Left forelimb (tissue), 1 donor: ENCODE data around the gene PHKA2.

ENCODE experiments used
- DNase-seq: peaks from one replicate; pipeline ENCODE4 v3.0.0-alpha.2; 2018; ENCODE audit warnings: low spot score

Gene PHKA2

GRCh38 chrX:18887825-18888212, 96.1 kb downstream of the PHKA2 start:
- no peak for DNase-seq

- DNase-seq: no peak
These were observed 96.6 kb downstream of the PHKA2 start for GRCh38 chrX:18887177-18887824.

GRCh38 chrX:18886344-18887161, 97.4 kb downstream of the PHKA2 start:
- peak; percentile 77 for DNase-seq

GRCh38 chrX:18886005-18886343, 97.9 kb downstream of the PHKA2 start:
- DNase-seq: no peak

GRCh38 chrX:18885328-18886004, 98.4 kb downstream of the PHKA2 start:
- DNase-seq: no peak

GRCh38 chrX:18884916-18885315, 99.0 kb downstream of the PHKA2 start:
- no peak for DNase-seq

- DNase-seq: no peak
These were observed 99.8 kb downstream of the PHKA2 start for GRCh38 chrX:18883961-18884765.

GRCh38 chrX:18883234-18883960, 100.5 kb downstream of the PHKA2 start:
- DNase-seq: no peak

GRCh38 chrX:18879144-18879543, 104.8 kb downstream of the PHKA2 start:
- no peak for DNase-seq

- DNase-seq: no peak
These were observed 106.4 kb downstream of the PHKA2 start for GRCh38 chrX:18877469-18877868.

- DNase-seq: no peak
These were observed 108.5 kb downstream of the PHKA2 start for GRCh38 chrX:18875256-18875878.

- no peak for DNase-seq
These were observed 109.2 kb downstream of the PHKA2 start for GRCh38 chrX:18874560-18875255.

- DNase-seq: no peak
These were observed 110.1 kb downstream of the PHKA2 start for GRCh38 chrX:18873836-18874235.

- DNase-seq: no peak
These were observed 110.6 kb downstream of the PHKA2 start for GRCh38 chrX:18873189-18873791.

GRCh38 chrX:18872621-18873020, 111.3 kb downstream of the PHKA2 start:
- no peak for DNase-seq

- no peak for DNase-seq
These were observed 111.9 kb downstream of the PHKA2 start for GRCh38 chrX:18871970-18872369.

GRCh38 chrX:18871161-18871890, 112.6 kb downstream of the PHKA2 start:
- no peak for DNase-seq

- DNase-seq: no peak
These were observed 119.5 kb downstream of the PHKA2 start for GRCh38 chrX:18864390-18864920.

GRCh38 chrX:18861511-18861910, 122.4 kb downstream of the PHKA2 start:
- no peak for DNase-seq
